Ishikawa (cell line): ENCODE results near the gene CD99.

ENCODE experiments used
- CEBPB ChIP-seq: IDR thresholded peaks from 2 replicates; pipeline ENCODE4 v1.6.1; 2012
- EP300 ChIP-seq: IDR thresholded peaks from 2 replicates; pipeline ENCODE4 v1.6.1; 2012; ENCODE audit warnings: borderline replicate concordance
- FOXM1 ChIP-seq: IDR thresholded peaks from 2 replicates; pipeline ENCODE4 v1.6.1; 2012; ENCODE audit warnings: low read depth, borderline replicate concordance
- NFIC ChIP-seq: IDR thresholded peaks from 2 replicates; pipeline ENCODE4 v1.6.1; 2012
- TAF1 ChIP-seq: IDR thresholded peaks from 2 replicates; pipeline ENCODE4 v1.6.1; 2012; ENCODE audit warnings: low read depth, mild to moderate bottlenecking
- TCF12 ChIP-seq: IDR thresholded peaks from 2 replicates; pipeline ENCODE4 v1.6.1; 2012; ENCODE audit warnings: low read depth
- YY1 ChIP-seq: IDR thresholded peaks from 2 replicates; pipeline ENCODE4 v1.6.1; 2012; ENCODE audit warnings: low read depth
- TF ChIP-seq, protein P1 (sequence below): IDR thresholded peaks from 2 replicates; pipeline ENCODE4 v1.6.1; 2012; ENCODE audit warnings: low read depth, mild to moderate bottlenecking
- TF ChIP-seq, protein P2 (sequence below): IDR thresholded peaks from 2 replicates; pipeline ENCODE4 v1.6.1; 2012
- TF ChIP-seq, protein P3 (sequence below): IDR thresholded peaks from 2 replicates; pipeline ENCODE4 v1.6.1; 2012

DNA sequence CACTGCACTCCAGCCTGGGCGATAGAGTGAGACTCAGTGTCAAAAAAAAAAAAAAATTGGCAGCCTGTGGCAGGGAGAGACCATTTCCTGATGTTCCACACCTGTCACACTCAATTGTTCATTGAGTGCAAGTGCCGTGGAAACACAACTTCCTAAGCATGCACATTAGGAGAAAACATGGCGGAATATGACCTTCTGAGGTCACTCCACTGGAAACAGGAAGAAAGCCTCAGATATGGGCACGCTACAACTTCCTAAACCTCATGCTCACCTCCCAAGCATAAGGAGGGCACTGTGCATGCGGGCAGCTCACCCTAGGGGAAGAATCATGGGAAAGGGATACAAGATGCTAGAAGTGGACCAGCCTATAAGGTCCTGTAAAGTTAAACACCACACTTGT lies 28.5 kb upstream of the CD99 start:
- TF ChIP-seq TCF12 (no peak), TAF1 (no peak), YY1 (no peak), CEBPB (no peak), FOXM1 (no peak), EP300 (no peak), NFIC (no peak)
- TF ChIP-seq, protein P1, sequence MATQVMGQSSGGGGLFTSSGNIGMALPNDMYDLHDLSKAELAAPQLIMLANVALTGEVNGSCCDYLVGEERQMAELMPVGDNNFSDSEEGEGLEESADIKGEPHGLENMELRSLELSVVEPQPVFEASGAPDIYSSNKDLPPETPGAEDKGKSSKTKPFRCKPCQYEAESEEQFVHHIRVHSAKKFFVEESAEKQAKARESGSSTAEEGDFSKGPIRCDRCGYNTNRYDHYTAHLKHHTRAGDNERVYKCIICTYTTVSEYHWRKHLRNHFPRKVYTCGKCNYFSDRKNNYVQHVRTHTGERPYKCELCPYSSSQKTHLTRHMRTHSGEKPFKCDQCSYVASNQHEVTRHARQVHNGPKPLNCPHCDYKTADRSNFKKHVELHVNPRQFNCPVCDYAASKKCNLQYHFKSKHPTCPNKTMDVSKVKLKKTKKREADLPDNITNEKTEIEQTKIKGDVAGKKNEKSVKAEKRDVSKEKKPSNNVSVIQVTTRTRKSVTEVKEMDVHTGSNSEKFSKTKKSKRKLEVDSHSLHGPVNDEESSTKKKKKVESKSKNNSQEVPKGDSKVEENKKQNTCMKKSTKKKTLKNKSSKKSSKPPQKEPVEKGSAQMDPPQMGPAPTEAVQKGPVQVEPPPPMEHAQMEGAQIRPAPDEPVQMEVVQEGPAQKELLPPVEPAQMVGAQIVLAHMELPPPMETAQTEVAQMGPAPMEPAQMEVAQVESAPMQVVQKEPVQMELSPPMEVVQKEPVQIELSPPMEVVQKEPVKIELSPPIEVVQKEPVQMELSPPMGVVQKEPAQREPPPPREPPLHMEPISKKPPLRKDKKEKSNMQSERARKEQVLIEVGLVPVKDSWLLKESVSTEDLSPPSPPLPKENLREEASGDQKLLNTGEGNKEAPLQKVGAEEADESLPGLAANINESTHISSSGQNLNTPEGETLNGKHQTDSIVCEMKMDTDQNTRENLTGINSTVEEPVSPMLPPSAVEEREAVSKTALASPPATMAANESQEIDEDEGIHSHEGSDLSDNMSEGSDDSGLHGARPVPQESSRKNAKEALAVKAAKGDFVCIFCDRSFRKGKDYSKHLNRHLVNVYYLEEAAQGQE = no peak
- TF ChIP-seq, protein P2, sequence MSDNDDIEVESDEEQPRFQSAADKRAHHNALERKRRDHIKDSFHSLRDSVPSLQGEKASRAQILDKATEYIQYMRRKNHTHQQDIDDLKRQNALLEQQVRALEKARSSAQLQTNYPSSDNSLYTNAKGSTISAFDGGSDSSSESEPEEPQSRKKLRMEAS = no peak
- TF ChIP-seq, protein P3, sequence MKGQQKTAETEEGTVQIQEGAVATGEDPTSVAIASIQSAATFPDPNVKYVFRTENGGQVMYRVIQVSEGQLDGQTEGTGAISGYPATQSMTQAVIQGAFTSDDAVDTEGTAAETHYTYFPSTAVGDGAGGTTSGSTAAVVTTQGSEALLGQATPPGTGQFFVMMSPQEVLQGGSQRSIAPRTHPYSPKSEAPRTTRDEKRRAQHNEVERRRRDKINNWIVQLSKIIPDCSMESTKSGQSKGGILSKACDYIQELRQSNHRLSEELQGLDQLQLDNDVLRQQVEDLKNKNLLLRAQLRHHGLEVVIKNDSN = no peak
